ENCODE results near the gene FEN1. TPM values are rescaled to one million over a fixed set of nuclear protein-coding genes. Genes with fewer than 3 reads are reported as not detected.

Gene FEN1
- total RNA-seq, 3 donors from 2014 or later = 7.5 to 21.8 (median 8.1) TPM

DNA sequence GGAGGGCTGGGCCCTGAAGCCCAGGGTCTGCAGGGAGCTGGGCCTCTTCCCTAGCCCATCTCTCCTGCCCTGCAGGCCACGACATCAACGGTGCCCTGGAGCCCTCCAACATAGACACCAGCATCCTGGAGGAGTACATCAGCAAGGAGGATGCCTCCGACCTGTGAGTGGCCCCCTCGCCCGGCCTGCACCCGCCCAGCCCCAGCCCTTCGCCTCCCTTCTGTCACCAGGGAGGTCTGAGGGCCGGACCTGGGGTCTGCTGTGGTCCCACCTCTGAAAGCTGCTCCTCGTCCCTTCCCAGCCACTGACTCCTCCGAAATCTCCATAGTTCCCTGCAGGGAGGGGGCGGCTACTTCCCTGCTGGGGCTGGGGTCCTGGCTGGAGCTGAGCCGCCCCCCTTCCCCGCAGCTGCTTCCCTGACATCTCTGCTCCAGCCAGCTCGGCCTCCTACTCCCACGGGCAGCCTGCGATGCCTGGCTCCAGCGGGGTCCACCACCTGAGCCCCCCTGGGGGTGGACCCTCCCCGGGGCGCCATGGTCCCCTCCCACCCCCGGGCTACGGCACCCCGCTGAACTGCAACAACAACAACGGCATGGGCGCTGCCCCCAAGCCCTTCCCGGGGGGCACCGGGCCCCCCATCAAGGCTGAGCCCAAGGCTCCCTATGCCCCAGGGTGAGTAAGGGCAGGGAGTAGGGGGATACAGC lies 27.0 kb upstream of the FEN1 start:
- no peaks in the 10 kb centered on the region for H3K4me1 ChIP-seq (ENCODE audit: low read depth)

DNA sequence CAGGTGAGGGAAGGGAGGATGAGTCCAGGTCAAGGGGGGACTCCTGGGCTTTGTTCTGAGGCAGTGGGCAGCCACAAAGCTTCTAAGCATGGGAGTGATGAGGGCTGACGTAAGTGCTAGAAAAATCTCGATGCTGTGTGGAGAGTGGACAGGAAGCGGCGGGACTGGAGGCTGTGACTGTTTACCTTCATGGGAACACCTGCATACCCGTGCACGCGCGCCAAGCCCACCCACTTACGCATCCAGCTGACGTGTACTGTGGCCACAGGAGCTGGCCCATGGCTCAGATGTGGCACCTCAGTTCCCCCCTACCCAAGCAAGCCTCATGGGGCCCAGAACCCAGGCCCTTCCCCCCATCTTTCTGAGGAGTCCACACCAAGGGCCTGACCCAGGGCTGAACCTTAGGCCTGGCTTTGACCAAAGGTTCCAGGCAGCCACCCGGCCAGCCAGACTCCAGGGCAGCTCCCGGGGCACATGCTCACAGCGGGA lies 26.3 kb upstream of the FEN1 start:
- DNase-seq = peak in 1 of 3 donors; percentile 31
- TF ChIP-seq, protein P1, sequence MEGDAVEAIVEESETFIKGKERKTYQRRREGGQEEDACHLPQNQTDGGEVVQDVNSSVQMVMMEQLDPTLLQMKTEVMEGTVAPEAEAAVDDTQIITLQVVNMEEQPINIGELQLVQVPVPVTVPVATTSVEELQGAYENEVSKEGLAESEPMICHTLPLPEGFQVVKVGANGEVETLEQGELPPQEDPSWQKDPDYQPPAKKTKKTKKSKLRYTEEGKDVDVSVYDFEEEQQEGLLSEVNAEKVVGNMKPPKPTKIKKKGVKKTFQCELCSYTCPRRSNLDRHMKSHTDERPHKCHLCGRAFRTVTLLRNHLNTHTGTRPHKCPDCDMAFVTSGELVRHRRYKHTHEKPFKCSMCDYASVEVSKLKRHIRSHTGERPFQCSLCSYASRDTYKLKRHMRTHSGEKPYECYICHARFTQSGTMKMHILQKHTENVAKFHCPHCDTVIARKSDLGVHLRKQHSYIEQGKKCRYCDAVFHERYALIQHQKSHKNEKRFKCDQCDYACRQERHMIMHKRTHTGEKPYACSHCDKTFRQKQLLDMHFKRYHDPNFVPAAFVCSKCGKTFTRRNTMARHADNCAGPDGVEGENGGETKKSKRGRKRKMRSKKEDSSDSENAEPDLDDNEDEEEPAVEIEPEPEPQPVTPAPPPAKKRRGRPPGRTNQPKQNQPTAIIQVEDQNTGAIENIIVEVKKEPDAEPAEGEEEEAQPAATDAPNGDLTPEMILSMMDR (IDR thresholded peaks at IDR 0.05) = no peak
- no peak overlapping the region for H3K4me3 ChIP-seq
- H3K9me3 ChIP-seq = no peaks in the 10 kb centered on the region
- ATAC-seq = no peak
- intact Hi-C loops (cut with DNase I, micrococcal nuclease) = no loop called here
- H3K4me1 ChIP-seq (ENCODE audit: low read depth) = no peaks in the 10 kb centered on the region
- no peaks in the 10 kb centered on the region for H3K36me3 ChIP-seq (ENCODE audit: low read depth)

More for the DNA sequence above, 27.0 kb upstream of the FEN1 start:
- no peaks in the 10 kb centered on the region for H3K36me3 ChIP-seq (ENCODE audit: low read depth)
- intact Hi-C loops (cut with DNase I, micrococcal nuclease) = no loop called here
- no peak for ATAC-seq
- TF ChIP-seq, protein P1 (IDR thresholded peaks at IDR 0.05) = no peak
- no peaks in the 10 kb centered on the region for H3K9me3 ChIP-seq
- no peak for DNase-seq
- no peak overlapping the region for H3K4me3 ChIP-seq

DNA sequence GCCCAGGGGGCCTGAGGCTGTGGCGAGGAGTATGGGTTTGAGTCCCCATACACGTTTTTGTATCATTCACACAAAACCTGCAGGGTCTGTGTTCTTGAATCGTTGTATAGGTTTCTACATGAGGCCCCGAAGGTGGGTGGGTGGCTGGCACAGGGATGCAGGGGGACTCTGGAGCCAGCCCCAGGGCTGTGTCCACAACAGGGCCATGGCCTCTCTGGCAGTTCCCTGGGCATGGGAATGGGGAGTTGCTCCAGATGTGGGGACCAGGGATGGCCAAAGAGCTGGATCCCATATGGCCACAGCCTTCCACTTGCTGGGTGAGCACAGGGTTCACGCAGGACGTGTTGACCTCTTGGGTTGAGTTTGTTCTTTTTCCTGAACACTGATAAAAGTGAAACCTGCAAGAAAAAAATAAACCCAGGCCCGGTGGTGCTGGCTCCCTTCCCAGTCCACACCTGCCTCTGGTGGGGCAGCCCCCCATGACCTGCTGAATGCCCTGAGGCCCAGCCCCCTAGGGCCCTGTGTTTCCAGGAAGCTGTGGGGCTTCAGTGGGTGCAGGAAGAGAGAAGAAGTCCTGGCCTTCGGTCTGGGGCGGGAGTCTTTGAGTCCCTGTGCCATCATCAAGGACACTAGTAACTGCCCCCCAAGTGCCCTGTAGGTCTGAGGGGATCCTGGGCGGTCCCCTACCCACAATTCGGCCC lies 24.2 kb upstream of the FEN1 start:
- no peaks in the 10 kb centered on the region for H3K9me3 ChIP-seq
- no peak overlapping the region for H3K4me3 ChIP-seq
- no peaks in the 10 kb centered on the region for H3K36me3 ChIP-seq (ENCODE audit: low read depth)
- TF ChIP-seq, protein P1 (IDR thresholded peaks at IDR 0.05) = no peak
- intact Hi-C loops (cut with DNase I, micrococcal nuclease) = no loop called here
- DNase-seq (no peak), ATAC-seq (no peak)
- no peaks in the 10 kb centered on the region for H3K4me1 ChIP-seq (ENCODE audit: low read depth)

DNA sequence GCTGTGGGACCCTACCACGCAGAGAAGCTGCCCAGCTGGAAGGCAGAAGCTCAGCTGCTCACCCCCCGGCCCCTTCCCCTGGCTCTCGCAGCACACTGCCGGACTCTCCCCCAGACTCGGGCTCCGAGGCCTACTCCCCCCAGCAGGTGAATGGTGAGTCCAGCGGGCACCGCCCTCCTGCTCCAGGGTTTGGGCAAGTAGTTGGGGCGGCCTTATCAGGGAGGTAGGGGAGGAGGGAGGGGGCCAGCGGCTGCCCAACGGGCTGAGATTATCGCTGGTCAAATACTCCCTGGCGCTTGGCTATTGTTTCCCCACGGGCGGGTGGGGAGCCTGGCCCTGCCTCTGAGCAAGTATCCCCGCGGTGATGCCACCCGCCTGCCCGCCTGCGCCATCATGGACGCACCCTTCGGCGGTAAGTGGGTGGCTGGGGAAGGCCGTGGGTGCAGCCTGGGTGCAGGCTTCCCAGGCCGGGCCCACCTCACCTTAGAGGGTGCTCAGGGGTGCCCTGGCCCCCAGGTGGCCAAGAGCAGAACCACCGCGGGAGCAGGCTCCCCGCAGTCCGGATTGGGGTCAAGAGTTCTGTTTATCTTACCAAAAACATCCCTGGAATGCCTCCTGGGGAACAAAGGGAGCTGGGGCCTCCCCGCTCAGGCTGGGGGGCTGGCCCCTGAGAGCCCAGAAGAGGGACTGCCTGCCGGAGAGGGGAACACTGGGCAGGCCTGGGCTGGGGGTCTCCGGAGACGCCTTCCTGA lies 23.4 kb upstream of the FEN1 start:
- intact Hi-C loops (cut with DNase I, micrococcal nuclease) = no loop called here
- H3K4me1 ChIP-seq (ENCODE audit: low read depth) = no peaks in the 10 kb centered on the region
- TF ChIP-seq, protein P1 (IDR thresholded peaks at IDR 0.05) = no peak
- H3K4me3 ChIP-seq = no peak overlapping the region
- no peaks in the 10 kb centered on the region for H3K9me3 ChIP-seq
- no peak for ATAC-seq
- DNase-seq = no peak
- no peaks in the 10 kb centered on the region for H3K36me3 ChIP-seq (ENCODE audit: low read depth)

DNA sequence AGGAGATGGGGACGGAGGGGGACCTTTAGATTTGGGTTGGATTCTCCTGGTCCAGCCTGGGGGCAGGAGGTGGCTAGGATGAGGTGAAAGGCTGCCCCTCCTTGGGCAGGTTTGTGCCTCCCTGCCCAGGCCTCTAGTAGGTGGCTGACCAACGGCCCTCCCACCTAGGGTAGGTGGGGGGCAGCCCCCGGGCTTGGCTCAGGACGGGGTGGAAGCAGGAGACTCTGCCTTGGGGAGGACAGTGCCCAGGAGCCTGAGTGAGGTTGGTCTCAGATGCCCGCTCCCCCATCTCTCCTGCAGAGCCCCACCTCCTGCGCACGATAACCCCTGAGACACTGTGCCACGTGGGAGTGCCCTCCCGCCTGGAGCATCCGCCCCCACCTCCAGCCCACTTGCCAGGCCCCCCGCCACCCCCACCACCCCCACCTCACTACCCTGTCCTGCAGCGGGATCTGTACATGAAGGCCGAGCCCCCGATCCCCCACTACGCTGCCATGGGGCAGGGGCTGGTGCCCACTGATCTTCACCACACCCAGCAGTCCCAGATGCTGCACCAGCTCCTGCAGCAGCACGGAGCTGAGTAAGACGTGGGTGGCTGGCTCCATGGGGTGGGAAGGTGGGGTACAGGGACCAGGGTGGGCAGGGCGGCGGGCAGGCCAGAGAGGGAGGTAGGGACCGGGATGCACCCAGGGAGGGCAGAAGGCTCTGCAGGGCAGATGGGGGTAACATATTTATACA lies 22.6 kb upstream of the FEN1 start:
- intact Hi-C loops (cut with DNase I, micrococcal nuclease) = no loop called here
- TF ChIP-seq, protein P1 (IDR thresholded peaks at IDR 0.05) = no peak
- Histone ChIP-seq H3K4me3 (no peak overlapping the region), H3K36me3 (ENCODE audit: low read depth) (no peaks in the 10 kb centered on the region), H3K9me3 (no peaks in the 10 kb centered on the region), H3K4me1 (ENCODE audit: low read depth) (no peaks in the 10 kb centered on the region)
- DNase-seq (peak in 1 of 3 donors; percentile 35), ATAC-seq (no peak)

All from mucosa of descending colon (tissue), 3 donors.